Hematopoietic multipotent progenitor cell treated with erythropoietin and hydrocortisone succinate and interleukin-3 and kit ligand, for 8 days (in vitro differentiated cells): Measurements from ENCODE around the gene ZFHX2.

Source experiments
- DNase-seq: peaks from one replicate; pipeline ENCODE4 v3.0.0-alpha.2; 2015

The ZFHX2 gene

DNA sequence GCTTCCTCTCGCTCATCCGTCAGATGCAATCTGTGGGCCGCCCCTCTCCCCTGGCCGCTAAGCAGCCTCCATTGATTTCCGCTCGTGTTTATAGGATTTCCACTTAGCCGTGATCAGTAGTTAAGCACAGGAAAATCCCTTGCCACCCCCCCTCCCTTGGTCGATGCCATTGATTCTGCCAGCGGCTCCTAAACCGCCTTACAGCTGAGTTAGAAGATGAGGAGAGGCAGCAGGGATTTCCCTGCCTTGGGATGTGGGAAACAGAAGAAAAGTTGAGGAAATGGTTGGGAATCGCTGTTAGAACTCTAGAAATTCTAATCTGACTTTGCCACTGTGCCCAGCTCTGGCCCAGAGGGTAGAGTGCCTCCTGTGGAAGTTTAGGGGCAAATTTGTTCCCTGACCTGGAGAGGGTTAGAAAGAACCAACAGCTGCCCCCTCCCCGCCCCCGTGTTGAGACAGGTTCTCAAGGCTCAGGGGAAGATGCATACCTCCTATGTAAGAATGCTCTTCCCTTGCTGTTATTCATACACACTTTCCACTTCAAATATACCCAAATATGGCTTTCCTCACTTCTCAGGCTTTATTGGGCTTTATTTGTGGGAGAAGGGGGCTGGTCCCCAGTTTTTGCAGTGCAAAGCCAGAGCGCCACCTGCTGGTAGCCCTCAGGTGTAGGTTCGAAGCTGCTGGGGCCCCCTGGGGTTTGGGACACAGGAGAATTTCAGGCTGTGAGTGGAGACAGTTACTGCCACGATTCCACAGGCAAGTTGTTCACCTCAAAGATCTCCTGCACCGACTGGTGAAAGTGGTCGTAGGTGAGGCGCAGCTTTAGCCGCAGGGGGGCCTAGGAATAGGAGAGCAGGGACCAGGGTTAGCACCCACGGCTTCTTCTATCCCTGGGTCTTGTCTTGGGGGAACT is 7.7 kb upstream of the ZFHX2 start:
- DNase-seq = peak; percentile 71

DNA sequence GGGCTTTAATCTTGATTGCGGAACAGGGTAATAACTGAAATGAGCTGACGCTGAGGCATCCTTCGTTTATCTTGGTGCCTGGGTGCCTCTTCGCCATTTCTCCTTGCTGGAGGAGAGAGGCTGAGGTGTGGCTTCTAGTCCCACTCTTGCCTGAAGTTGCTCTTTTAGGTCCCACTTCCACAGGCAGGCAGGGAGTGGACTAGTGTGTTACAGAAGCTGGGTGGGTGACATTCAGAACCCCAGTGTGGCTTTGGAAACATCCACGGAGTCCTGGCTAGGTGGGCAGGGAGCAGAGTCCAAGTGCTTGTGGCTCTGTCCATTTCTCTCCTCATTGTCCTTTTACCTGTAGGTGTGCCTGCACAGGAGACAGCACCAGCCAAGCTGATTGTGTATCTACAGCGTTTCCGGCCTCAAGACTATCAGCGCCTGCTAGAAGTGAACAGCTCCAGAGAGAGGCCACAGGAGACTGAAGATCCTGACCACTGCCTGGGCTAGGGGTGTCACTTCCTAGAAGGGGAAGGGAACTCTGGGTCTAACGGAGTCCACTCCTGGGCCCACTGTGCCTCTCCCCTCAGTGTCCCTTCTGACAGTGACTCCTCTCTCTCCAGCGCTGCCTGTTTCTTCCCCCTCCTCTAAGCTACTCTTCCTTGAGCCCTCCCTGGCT is 6.9 kb upstream of the ZFHX2 start:
- no peak for DNase-seq

DNA sequence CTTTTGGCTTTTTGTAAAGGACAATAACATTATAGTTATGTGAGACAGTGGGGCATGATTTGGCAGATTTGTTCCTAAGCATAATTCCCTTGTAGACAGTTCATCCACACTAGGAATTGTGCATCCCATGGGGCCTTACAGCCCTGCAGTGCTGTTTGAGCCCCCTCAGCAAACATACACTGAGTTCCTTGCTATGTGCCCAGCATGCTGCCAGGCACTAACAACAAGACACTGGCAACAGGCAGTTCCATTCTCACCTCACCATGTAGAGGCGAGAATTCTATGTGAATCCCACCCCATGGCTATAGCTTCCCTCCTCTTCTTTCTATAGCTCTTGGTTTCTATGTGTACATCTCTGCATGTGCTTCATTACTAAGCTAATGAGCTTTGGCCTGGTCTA is 6.4 kb upstream of the ZFHX2 start:
- DNase-seq = no peak

DNA sequence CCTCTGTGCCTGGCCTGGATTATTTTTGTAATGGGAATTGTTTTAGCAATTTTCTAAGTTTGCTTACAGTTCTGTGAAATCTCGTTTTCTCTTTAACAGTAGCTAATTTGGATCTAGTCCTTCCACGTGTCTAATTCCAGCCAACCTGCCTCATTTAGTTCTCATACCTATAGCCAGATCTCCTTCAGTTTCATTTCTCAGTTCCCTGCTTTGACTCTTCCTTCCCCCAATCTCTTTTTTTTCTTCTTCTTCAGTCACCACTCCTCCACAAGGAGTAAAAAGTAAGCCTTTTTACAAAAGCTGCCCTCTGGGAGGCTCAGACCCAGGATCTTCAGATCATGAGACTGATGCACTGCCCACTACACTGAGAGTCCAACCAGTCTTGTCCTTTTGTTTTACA is 6.0 kb upstream of the ZFHX2 start:
- no peak for DNase-seq

DNA sequence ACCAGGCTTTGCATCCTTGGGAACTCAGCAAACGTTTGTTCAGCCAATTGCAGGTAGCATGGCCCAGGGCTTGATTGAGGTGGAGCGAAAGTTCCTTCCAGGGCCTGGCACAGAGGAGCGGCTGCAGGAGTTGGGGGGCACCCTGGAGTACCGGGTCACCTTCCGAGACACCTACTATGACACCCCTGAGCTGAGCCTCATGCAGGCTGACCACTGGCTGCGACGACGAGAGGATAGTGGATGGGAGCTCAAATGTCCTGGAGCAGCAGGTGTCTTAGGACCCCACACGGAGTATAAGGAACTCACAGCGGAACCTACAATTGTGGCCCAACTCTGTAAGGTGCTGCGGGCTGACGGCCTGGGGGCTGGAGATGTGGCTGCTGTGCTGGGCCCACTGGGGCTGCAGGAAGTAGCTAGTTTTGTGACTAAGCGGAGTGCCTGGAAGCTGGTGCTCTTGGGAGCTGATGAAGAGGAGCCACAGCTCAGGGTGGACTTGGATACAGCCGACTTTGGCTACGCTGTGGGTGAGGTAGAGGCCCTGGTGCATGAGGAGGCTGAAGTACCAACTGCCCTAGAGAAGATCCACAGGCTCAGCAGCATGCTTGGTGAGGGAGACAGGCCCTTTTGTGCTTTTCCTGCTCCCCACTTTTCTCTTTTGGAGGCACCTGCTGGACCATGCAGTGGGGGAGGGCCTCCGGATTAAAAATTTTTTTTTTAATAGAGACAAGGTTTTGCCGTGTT is 5.3 kb upstream of the ZFHX2 start:
- no peak for DNase-seq

DNA sequence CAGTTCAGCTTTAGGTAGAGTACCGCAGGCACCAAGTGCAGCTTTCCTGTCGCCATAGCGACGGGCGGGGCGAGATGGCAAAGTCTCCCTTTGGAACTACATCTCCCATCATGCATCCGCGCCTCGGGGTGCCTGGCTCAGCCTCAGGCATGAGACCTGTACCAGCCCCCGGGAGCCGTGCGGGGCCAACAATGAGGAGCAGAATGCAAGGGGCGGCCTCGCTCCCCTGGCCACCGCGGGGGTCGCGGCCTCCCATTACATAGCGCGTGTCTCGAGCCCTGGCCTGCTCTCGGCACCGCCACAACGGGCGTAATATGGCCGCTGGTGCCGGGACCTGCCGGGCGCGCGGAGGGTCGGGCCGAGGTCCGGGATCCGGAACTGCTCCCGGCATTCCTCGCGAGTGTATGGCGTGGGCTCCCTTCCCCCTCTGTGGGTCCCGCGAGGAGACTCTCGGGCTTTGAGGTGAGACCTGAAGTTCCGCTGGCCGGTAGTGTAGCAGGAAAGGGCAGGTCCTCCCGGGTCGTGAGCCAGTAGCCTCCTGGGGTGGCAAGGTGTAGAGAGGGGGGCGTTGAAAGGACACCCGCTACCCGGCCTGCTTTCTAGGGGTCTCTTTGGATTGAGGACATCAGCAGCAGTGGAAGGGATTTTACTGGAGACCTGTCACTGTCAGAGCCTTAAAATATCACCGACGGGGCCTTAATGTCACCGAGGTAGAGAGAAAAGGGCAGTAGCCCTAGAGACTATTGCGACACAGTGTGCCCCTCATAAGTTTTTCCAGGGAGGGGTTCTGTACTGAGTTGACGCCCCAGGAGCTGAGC is 4.5 kb upstream of the ZFHX2 start, which contains the start of gene THTPA:
Gene THTPA (plus strand): TSS at position 390 of the 818 bp plus-strand sequence. CDS start 487 bp downstream, outside the sequence.
- DNase-seq = peak; percentile 95

DNA sequence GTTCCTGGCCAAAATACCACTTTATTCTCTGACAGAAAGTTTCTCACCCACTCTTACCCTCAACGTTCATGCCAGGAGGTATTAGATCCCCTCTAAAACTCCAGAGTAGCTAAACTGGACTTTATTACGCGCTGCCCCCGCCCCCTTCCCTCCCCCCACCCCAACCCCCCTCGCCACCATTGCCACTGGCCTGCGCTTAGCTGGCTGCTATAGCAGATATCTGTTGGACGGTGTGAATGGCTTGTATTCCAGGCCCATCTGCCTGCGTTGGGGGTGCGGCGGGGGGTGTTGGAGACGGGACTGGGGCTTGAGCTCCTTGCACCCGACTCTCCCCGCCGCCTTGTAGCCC is 3.9 kb upstream of the ZFHX2 start:
- no peak for DNase-seq

DNA sequence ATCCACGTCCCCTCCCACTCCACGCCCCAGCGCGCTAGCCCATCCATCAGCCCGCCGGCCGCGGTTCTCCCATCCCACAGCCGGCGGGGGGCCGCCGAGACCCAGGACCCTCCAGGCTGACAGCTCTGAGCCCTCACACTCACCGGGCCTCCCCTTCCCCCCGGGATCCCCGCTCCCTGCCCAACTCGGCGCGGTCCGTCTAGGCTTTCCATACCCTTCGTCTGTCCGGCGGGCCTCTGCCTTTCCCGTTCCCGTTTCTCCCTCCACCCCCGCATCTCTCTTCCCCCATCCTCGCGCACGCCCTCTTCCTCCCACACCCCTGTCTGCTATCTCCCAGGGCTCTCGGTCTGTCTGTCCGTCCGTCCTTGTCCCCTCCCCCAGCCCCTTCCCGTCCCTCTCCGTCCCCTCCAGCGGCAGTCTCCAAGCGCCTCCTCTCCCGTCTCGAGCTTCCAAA is 726 bp downstream of the ZFHX2 start:
- no peak for DNase-seq

DNA sequence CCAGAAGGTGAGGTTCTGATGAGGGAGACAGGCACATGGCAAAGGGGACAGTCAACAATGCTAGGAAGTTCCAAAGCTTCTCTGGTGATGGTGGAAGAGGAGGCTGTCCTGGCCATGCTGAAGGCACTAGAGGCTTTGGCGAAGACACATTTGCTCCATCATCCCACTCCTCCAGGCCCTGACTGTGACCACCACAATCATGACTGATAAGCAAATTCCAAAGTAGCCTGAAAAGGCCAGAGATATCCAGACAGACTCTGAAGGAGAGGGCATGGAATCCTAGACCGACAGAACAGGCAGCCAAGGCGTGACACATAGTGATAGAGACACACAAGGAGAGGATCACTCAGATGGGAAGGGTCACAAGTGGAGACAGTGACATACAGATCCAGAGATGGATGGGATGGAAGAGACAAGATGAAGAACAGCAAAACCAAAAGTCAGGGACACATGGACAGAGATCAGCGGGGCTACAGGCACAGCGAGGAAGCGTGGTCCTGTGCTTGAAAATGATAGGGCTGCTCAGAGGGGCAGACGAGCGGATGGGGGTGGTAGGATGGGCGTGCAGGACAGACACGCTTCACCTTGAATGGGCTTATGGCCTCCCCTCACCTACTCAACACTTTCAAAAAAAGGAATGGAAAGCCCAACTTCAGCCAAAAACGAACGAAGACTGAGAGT is 1.3 kb downstream of the ZFHX2 start:
- no peak for DNase-seq

DNA sequence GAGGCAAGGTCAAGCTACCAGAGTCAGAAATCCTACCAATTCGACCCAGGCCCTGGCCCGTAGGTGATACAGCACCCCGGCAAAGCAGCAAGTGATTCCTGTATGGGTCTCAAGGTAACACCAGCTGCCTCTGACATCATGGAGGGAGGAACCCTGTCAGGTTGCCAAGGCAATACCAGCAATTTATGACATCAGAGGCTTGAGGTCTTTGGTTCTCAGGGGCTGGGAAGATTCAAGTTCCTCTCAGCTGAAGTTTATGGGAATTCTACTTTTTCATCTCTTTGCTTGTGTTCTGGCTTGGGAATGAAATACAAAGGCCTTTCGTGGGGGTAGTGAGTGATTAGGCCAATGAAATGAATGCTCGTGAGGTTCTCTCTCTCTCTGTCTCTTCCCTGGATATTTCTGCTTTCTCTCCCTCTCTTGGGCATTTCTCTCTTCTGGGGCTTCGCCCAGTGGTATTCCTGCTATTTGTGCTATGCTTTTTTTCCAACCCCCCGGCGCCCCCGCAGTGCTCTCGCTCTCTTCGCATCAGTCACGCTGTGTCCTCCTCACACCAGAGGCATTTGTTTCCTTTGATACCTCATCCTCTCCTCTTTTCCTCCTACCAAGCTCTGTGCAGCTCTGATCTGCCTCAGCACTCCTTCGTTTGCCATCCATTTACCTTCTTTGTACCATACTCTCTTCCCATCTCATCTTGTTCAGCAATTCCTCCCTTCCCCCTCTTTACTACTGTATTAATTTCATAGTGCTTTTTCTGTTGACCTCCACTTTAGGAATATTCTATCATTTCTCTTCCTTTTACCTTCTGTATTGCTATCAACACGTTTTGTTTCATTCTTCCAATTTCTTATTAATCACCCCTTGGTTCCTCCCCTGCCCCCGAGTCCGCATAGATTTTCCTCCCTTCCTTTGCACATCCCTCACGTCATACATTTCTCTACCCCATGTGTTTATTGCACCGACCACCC is 2.9 kb downstream of the ZFHX2 start:
- DNase-seq = no peak

DNA sequence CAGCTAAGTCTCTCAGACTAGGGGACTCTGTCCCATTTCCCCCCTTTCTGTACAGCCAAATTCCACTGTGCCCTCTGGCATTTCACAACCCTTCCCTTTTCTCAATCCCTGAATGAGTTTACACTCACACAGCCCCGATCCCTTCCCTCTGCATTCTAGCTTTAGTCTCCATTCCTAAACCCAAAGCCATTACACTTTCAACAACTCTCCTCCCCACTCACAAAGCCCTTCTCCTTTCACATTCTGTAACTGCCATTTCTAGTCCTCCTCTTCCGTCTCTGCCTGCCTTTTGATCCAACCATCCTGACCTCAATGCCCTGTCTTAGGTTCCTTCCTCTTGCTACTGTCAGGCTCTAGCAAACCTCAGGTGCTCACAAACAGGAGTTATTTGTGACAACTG is 3.6 kb downstream of the ZFHX2 start:
- no peak for DNase-seq

DNA sequence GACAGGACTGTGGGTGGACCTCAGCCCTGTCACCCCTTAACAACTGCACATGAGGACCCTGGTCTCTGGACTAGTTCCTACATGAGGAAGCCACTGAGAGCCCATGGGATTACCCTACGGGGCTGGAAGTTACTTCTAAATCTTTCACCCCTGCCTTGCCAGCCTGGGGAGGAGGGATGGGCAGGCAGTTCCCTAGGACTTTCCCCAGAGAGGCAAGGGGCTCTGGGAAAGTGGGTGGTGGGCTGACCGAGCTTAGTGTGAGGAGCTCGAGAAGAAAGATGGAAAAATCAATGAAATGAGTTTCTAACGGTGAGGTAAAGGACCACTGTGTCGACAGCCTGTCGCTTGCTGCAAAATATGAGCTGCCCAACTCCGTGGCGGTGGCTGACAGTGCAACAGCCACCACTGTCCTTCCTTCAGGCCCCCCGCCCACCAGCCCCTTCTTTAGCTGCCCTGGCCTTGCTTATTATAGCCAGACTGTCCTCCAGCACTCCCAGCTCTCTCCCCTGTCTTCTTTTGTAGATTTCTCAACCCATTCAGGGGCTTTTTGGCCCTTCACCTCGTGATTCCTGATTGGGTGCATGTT is 5.0 kb downstream of the ZFHX2 start:
- no peak for DNase-seq

DNA sequence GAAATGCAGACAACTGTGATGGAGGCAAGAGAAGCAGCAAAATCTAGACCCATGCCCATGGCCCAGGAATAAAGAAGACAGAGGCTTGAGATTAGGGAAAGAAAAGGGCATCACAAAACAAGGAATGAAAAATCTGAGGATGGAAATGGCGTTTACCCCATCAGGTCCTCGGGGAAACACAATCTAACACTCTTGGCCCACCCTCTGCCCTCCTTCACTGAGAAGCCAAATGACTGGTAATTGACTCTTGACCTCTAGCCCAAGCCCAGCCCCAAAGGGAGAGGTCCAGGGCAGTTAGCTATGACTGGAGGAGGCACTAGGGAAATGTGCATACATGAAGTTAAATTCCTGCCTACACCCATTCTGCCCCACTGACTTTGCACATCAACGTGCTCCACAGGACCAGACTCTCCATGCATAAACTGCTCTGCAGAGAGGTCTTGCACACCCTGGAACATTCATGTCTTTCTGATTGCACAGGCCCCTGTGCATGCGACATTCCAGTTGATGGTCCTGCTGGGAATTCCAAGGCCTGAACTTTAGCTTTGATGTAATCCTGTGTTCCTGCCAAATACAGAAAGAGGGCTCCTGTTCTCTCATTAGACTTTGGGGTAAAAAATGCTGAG is 5.7 kb downstream of the ZFHX2 start:
- DNase-seq = no peak

DNA sequence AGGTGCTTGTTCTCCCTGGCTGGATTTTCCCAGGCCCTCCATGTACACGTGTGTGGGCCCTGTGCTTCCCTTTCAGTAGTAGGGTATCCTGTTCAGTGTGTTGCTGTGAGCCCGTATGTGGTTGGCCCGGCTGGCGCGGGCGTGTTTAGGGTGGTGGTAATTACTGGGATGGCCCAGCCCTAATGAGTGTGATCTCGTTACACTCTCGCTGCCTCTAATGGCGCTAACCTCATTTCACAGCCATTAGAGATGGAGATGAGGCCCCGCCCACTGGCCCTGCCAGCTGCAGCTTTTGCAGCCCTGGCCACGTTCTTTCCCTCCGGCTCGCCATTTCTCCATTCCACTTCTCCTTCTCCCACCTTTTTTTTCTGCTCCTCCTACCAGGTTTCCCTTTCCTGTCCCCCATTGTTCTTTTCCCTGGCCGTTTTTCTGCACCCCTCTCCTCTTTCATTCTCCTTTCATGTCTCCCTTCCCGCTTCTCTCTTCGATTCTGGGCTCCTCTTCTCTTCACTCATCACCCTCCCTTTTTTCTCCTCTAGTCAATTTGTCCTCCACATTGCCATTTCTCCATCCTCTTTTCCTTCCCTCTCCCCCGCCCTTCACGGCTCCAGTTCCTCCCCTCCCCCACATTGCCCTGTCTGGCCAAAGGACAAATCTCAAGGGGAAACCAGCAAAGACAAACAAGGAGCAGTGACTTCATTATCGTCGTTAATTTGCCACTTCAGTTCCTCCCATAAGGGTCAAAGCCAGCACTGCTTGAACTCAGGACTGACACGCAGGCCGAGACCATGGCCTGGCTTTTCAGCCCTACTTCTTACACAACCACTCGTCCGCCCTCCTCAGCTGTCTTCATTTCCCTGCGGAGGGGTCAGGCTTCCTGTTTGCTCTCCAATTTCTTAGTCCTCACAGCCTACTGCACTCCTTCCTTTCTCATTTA is 6.8 kb downstream of the ZFHX2 start:
- no peak for DNase-seq

DNA sequence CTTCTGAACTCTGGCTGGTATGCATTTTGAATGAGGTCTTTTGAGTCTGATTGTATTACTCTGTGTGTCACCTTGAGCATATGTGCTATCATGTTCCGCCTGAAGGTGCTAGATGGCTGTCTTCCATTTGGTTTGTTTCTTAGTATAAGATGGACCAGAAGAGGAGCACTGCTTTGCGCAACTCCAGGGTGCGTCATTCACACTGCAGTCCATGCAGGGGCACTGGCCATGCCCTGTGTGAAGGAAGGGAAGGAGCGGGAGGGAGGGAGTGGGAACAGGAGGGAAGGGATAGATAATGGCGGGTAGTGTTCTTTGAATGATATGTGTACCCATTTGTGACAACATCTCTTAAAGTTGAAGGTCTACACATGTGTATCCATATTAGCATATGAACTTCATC is 8.2 kb downstream of the ZFHX2 start:
- no peak for DNase-seq

DNA sequence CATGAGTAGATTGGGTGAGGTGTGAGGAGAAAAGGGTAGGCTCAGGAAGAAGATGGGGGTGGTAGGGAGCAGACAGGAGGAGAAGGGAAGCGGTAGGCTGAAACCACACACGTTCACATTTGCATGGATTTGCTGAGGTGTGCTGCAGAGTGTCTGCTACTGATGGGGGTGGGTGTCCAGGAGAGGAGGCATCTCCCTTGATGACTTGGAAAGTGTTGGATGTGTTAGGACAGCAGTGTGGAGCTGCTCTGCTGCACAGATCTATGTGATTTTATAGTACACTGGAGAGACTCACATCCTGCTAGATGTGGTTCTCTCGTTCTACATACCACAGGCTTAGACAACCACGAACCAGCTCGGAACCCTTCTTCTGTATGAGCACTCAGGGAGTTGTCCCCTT is 9.3 kb downstream of the ZFHX2 start:
- no peak for DNase-seq

DNA sequence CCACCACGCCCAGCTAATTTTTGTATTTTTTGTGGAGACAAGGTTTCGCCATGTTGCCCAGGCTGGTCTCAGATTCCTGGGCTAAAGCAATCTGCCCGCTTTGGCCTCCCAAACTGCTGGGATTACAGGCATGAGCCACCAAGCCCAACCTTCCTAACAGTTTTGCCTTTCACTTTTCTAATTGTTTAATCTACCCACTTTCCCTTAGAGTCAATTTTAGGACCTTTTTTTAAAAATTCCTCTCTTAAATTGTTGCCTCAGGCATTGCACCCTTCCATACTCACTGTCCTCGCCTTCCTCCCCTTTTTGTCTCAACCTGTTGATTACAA is 11.5 kb downstream of the ZFHX2 start:
- no peak for DNase-seq

DNA sequence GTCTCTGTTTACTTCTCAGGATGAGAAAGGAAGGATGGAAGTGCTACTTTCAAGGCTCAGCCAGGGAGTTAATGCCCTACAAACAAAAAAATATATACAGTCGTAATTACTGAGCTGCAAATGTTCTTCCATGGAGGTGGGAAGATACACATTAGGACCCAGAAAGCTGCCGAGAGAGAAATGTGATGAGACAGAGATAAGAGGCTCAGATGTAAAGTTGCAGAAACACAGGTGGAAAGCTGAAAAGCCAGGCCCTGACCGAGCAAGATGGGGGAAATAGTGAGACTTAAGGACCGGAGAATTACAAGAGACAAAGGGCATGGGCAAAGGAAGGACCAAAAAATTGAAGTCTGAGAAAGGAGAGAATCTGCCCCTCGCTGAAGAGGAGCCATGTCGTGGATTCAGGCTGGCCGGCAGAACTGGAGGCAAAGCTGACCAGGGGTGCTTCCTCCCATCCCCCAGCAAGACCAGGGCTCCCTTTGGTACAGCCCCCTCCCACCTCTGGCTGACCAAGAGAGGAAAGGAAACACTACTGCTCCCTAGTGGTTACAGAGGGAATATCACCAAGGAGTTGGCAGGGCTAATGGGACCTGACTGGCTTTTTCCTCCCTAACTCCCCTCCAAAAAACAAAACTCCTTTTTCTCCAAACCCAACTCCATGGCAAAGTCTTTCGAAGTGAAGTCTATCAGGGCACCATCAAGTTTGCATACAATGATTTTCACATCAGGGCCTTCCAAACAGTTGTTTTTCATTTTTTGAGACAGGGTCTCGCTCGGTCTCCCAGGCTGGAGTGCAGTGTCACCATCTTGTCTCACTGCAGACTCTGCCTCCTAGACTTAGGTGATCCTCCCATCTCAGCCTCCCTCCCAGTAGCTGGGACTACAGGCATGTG is 12.1 kb downstream of the ZFHX2 start:
- DNase-seq = peak; percentile 52
